ENCODE measurements around the gene SRC. TPM values are rescaled to one million over a fixed set of nuclear protein-coding genes. Genes with fewer than 3 reads are reported as not detected.

SRC gene
- total RNA-seq, 4 donors from 2014 or later: 27.5 to 52.2 (median 42.3) TPM

- H3K4me1 ChIP-seq: peaks cover 0 to 28% (median 21%) of the 10 kb centered on the region in 4 donors
- H3K27ac ChIP-seq (replicated peaks in 1 of 4): no peak overlapping the region
- no peak for TF ChIP-seq CTCF (IDR thresholded peaks at IDR 0.05)
- no peak for TF ChIP-seq EP300 (IDR thresholded peaks at IDR 0.05)
- TF ChIP-seq POLR2A (IDR thresholded peaks at IDR 0.05; ENCODE audit: low read depth): no peak
- TF ChIP-seq POLR2AphosphoS5 (IDR thresholded peaks at IDR 0.05): no peak
- no peaks in the 10 kb centered on the region for H3K27me3 ChIP-seq
- H3K4me3 ChIP-seq: no peak overlapping the region
- DNase-seq (ENCODE audit: extremely low spot score): no peak
- WGBS: 90% methylated on average over 22 of the region's 30 CpGs
- H3K9me3 ChIP-seq: no peaks in the 10 kb centered on the region
- intact Hi-C loops (cut with DNase I): no loop called here
- peaks cover 5 to 93% (median 63%) of the 10 kb centered on the region in 4 donors for H3K36me3 ChIP-seq
These were observed 52.2 kb downstream of the SRC start for GRCh38 chr20:37397954-37398749.

- peaks cover 5 to 94% (median 67%) of the 10 kb centered on the region in 4 donors for H3K36me3 ChIP-seq
- TF ChIP-seq POLR2AphosphoS5 (IDR thresholded peaks at IDR 0.05) (no peak), POLR2A (IDR thresholded peaks at IDR 0.05; ENCODE audit: low read depth) (no peak), EP300 (IDR thresholded peaks at IDR 0.05) (no peak), CTCF (IDR thresholded peaks at IDR 0.05) (no peak)
- H3K4me1 ChIP-seq: peaks cover 0 to 23% (median 19%) of the 10 kb centered on the region in 4 donors
- DNase-seq (ENCODE audit: extremely low spot score): no peak
- 92% methylated on average over 15 of the region's 15 CpGs for WGBS
- no peak overlapping the region for H3K27ac ChIP-seq (replicated peaks in 1 of 4)
- H3K9me3 ChIP-seq: no peaks in the 10 kb centered on the region
- H3K4me3 ChIP-seq: no peak overlapping the region
- H3K27me3 ChIP-seq: no peaks in the 10 kb centered on the region
- intact Hi-C loops (cut with DNase I): no loop called here
These were observed 53.0 kb downstream of the SRC start for GRCh38 chr20:37398750-37399621.

- Histone ChIP-seq H3K27me3 (no peaks in the 10 kb centered on the region), H3K36me3 (peaks cover 5 to 79% (median 60%) of the 10 kb centered on the region in 4 donors), H3K4me3 (no peak overlapping the region), H3K27ac (replicated peaks in 1 of 4) (no peak overlapping the region), H3K9me3 (no peaks in the 10 kb centered on the region), H3K4me1 (peaks cover 3 to 8% (median 6%) of the 10 kb centered on the region in 4 donors)
- intact Hi-C loops (cut with DNase I): no loop called here
- DNase-seq (ENCODE audit: extremely low spot score): no peak
- TF ChIP-seq POLR2A (IDR thresholded peaks at IDR 0.05; ENCODE audit: low read depth) (no peak), CTCF (IDR thresholded peaks at IDR 0.05) (no peak), EP300 (IDR thresholded peaks at IDR 0.05) (no peak), POLR2AphosphoS5 (IDR thresholded peaks at IDR 0.05) (no peak)
- WGBS: 88% methylated on average over 8 of the region's 9 CpGs
These were observed 55.5 kb downstream of the SRC start for GRCh38 chr20:37401282-37401929.

- Histone ChIP-seq H3K27ac (replicated peaks in 1 of 4) (no peak overlapping the region), H3K36me3 (peaks cover 5 to 72% (median 56%) of the 10 kb centered on the region in 4 donors), H3K4me3 (no peak overlapping the region), H3K9me3 (no peaks in the 10 kb centered on the region), H3K27me3 (no peaks in the 10 kb centered on the region), H3K4me1 (peaks cover 3 to 13% (median 13%) of the 10 kb centered on the region in 4 donors)
- WGBS: 81% methylated on average over 29 of the region's 30 CpGs
- TF ChIP-seq CTCF (IDR thresholded peaks at IDR 0.05): no peak
- TF ChIP-seq EP300 (IDR thresholded peaks at IDR 0.05): no peak
- no peak for TF ChIP-seq POLR2AphosphoS5 (IDR thresholded peaks at IDR 0.05)
- no peak for TF ChIP-seq POLR2A (IDR thresholded peaks at IDR 0.05; ENCODE audit: low read depth)
- DNase-seq (ENCODE audit: extremely low spot score): no peak
- intact Hi-C loops (cut with DNase I): no loop called here
These were observed 56.2 kb downstream of the SRC start for GRCh38 chr20:37401930-37402675.

All from esophagus muscularis mucosa (tissue), 4 donors.